IMR-90 (cell line): Measurements from ENCODE around the gene PRICKLE2. TPM values are rescaled to one million over a fixed set of nuclear protein-coding genes. Genes with fewer than 3 reads are reported as not detected.

ENCODE experiments used
- ATAC-seq: fragments of 200-7000 bp; cut with Tn5 transposase; 2 replicates; pipeline ENCODE4 v1.9.1; 2020; ENCODE audit warnings: low read depth, mild to moderate bottlenecking, moderate library complexity
- BruUV-seq: library from RNA; stranded (reverse); fragments of 400-500 nt; replicated peaks from 2 replicates; lab custom pipeline; 2021; lab: Mats Ljungman, UMichigan
- CTCF ChIA-PET: fragments of 300-600 bp; formaldehyde crosslinking; extraction: SDS; loops from one replicate; lab custom pipeline; 2021; ENCODE audit warnings: antibody characterized with exemption; lab: Yijun Ruan, JAX
- POLR2A ChIA-PET: fragments of 300-600 bp; sonication (Branson Sonifier 250); formaldehyde crosslinking; loops from one replicate; lab custom pipeline; 2022; ENCODE audit warnings: antibody characterized with exemption; ENCODE audit not compliant: unreplicated experiment; lab: Charles Lee
- DNase-seq: peaks from one replicate; pipeline ENCODE4 v3.0.0; 2013
- H2AFZ ChIP-seq: replicated peaks from 2 replicates; pipeline ENCODE3; 2013; ENCODE audit warnings: low read length, mild to moderate bottlenecking; ENCODE audit not compliant: poor library complexity
- H2AK5ac ChIP-seq: 2 replicates; pipeline ENCODE4 v1.6.1; 2013; ENCODE audit warnings: low read depth, low read length, inconsistent platforms
- H2AK9ac ChIP-seq: replicated peaks from 2 replicates; pipeline ENCODE3; 2013; ENCODE audit warnings: mild to moderate bottlenecking, low read depth, low read length, moderate library complexity; ENCODE audit not compliant: poor library complexity
- H2BK120ac ChIP-seq: 2 replicates; pipeline ENCODE4 v1.6.1; 2013; ENCODE audit warnings: low read depth, low read length, inconsistent platforms
- H2BK15ac ChIP-seq: 3 replicates; pipeline ENCODE4 v1.6.1; 2013; ENCODE audit warnings: low read depth, low read length, inconsistent platforms
- H2BK20ac ChIP-seq: 2 replicates; pipeline ENCODE4 v1.6.1; 2013; ENCODE audit warnings: low read depth, mild to moderate bottlenecking, inconsistent platforms, low read length, moderate library complexity
- H2BK5ac ChIP-seq: 2 replicates; pipeline ENCODE4 v1.6.1; 2013; ENCODE audit warnings: mild to moderate bottlenecking, low read depth, low read length, inconsistent platforms; ENCODE audit not compliant: poor library complexity, severe bottlenecking
- H3K14ac ChIP-seq: replicated peaks from 2 replicates; pipeline ENCODE4 v1.6.1; 2013; ENCODE audit warnings: low read depth, low read length, inconsistent platforms
- H3K18ac ChIP-seq: 2 replicates; pipeline ENCODE4 v1.6.1; 2013; ENCODE audit warnings: low read depth, low read length, control low read depth
- H3K23ac ChIP-seq: 2 replicates; pipeline ENCODE4 v1.6.1; 2013; ENCODE audit warnings: low read depth, low read length, inconsistent platforms
- H3K27ac ChIP-seq: 2 replicates; pipeline ENCODE4 v1.5.1; 2013; ENCODE audit warnings: mild to moderate bottlenecking, control low read depth, low read length; ENCODE audit not compliant: insufficient read depth
- H3K27me3 ChIP-seq: 2 replicates; pipeline ENCODE4 v1.6.1; 2013; ENCODE audit warnings: low read length; ENCODE audit not compliant: control insufficient read depth, insufficient read depth
- H3K36me3 ChIP-seq: 2 replicates; pipeline ENCODE4 v1.6.1; 2013; ENCODE audit warnings: low read length, mixed read lengths; ENCODE audit not compliant: control insufficient read depth, insufficient read depth
- H3K4ac ChIP-seq: 2 replicates; pipeline ENCODE4 v1.6.1; 2013; ENCODE audit warnings: low read depth, low read length, inconsistent platforms
- H3K4me1 ChIP-seq: 2 replicates; pipeline ENCODE4 v1.6.1; 2013; ENCODE audit warnings: low read length, mixed read lengths; ENCODE audit not compliant: control insufficient read depth, insufficient read depth
- H3K4me2 ChIP-seq: 2 replicates; pipeline ENCODE4 v1.6.1; 2013; ENCODE audit warnings: low read depth, mild to moderate bottlenecking, control low read depth, low read length, moderate library complexity
- H3K4me3 ChIP-seq: 2 replicates; pipeline ENCODE4 v1.5.1; 2013; ENCODE audit warnings: low read depth, mild to moderate bottlenecking, control low read depth, low read length, moderate library complexity; ENCODE audit not compliant: insufficient read depth
- H3K56ac ChIP-seq: 2 replicates; pipeline ENCODE4 v1.6.1; 2013; ENCODE audit warnings: low read length, inconsistent platforms; ENCODE audit not compliant: insufficient read depth; ENCODE audit errors: extremely low read depth
- H3K79me1 ChIP-seq, 2 experiments: 2 replicates each; pipeline ENCODE4 v1.6.1; 2013; ENCODE audit warnings: low read length in 2 of 2, inconsistent platforms in 1 of 2, low read depth in 1 of 2
- H3K9ac ChIP-seq: 2 replicates; pipeline ENCODE4 v1.6.1; 2013; ENCODE audit warnings: low read depth, low read length, control low read depth
- H3K9me1 ChIP-seq: 2 replicates; pipeline ENCODE4 v1.6.1; 2013; ENCODE audit warnings: low read length, inconsistent platforms; ENCODE audit not compliant: insufficient read depth
- H3K9me3 ChIP-seq: 2 replicates; pipeline ENCODE4 v1.6.1; 2013; ENCODE audit warnings: low read length; ENCODE audit not compliant: control insufficient read depth, insufficient read depth
- H4K20me1 ChIP-seq: 2 replicates; pipeline ENCODE4 v1.6.1; 2013; ENCODE audit warnings: low read length, inconsistent platforms; ENCODE audit not compliant: insufficient read depth
- H4K5ac ChIP-seq: 2 replicates; pipeline ENCODE4 v1.6.1; 2013; ENCODE audit warnings: mild to moderate bottlenecking, low read depth, low read length, control low read depth
- H4K8ac ChIP-seq, 2 experiments: 2 replicates each; pipeline ENCODE4 v1.6.1; 2013; ENCODE audit warnings: low read depth in 2 of 2, low read length in 2 of 2, control low read depth in 1 of 2, inconsistent platforms in 1 of 2
- H4K91ac ChIP-seq: 2 replicates; pipeline ENCODE4 v1.6.1; 2013; ENCODE audit warnings: low read depth, low read length, inconsistent platforms; ENCODE audit not compliant: insufficient read depth
- BHLHE40 ChIP-seq: fragments of 150-350 bp; IDR thresholded peaks from 2 replicates; pipeline ENCODE4 v1.6.1; 2016; ENCODE audit warnings: mild to moderate bottlenecking, low read depth, low read length
- CEBPB ChIP-seq: IDR thresholded peaks from 2 replicates; pipeline ENCODE4 v1.6.1; 2012; ENCODE audit warnings: low read depth, low read length, improper control_type of control experiment
- CHD1 ChIP-seq: IDR thresholded peaks from 2 replicates; pipeline ENCODE4 v1.6.1; 2012; ENCODE audit warnings: low read depth, low read length, improper control_type of control experiment
- FOS ChIP-seq: fragments of 150-350 bp; IDR thresholded peaks from 2 replicates; pipeline ENCODE4 v1.6.1; 2016; ENCODE audit warnings: low read depth, low read length
- MAFK ChIP-seq: IDR thresholded peaks from 2 replicates; pipeline ENCODE4 v1.6.1; 2012; ENCODE audit warnings: low read depth, low read length, improper control_type of control experiment
- MAZ ChIP-seq: IDR thresholded peaks from 2 replicates; pipeline ENCODE4 v1.6.1; 2012; ENCODE audit warnings: low read depth, mild to moderate bottlenecking, low read length, improper control_type of control experiment, moderate library complexity, borderline replicate concordance
- MXI1 ChIP-seq: IDR thresholded peaks from 2 replicates; pipeline ENCODE4 v1.6.1; 2012; ENCODE audit warnings: low read depth, mild to moderate bottlenecking, low read length, moderate library complexity, borderline replicate concordance
- NFE2L2 ChIP-seq: fragments of 150-350 bp; IDR thresholded peaks from 2 replicates; pipeline ENCODE4 v1.6.1; 2016; ENCODE audit warnings: low read depth, mild to moderate bottlenecking, low read length
- POLR2A ChIP-seq: IDR thresholded peaks from 2 replicates; pipeline ENCODE4 v1.6.1; 2012; ENCODE audit warnings: mild to moderate bottlenecking, low read depth, low read length
- RAD21 ChIP-seq: IDR thresholded peaks from 2 replicates; pipeline ENCODE4 v1.6.1; 2012; ENCODE audit warnings: low read length, improper control_type of control experiment
- RCOR1 ChIP-seq: IDR thresholded peaks from 2 replicates; pipeline ENCODE4 v1.6.1; 2012; ENCODE audit warnings: mild to moderate bottlenecking, low read length, improper control_type of control experiment; ENCODE audit not compliant: insufficient replicate concordance
- RFX5 ChIP-seq: IDR thresholded peaks from 2 replicates; pipeline ENCODE4 v1.8.0; 2012; ENCODE audit warnings: low read depth, mild to moderate bottlenecking, low read length, moderate library complexity
- SMC3 ChIP-seq: fragments of 150-350 bp; IDR thresholded peaks from 2 replicates; pipeline ENCODE4 v1.6.1; 2016; ENCODE audit warnings: low read depth, mild to moderate bottlenecking, antibody characterized with exemption, low read length, moderate library complexity
- WGBS, 2 experiments: methylation state at CpG; one replicate each; pipeline versions ENCODE4 v1.1.5 to v1.1.7; 2013; ENCODE audit warnings: missing lambda C conversion rate in 2 of 2; ENCODE audit not compliant: insufficient read length in 1 of 2; ENCODE audit errors: extremely low coverage in 2 of 2; 5-methylcytosine and 5-hydroxymethylcytosine counted together
- dilution Hi-C: fragments of 300-500 bp; cut with HindIII; formaldehyde crosslinking; loops from one replicate; pipeline ENCODE4 v1.14.3; 2018; ENCODE audit warnings: low sequenced_read_pairs; ENCODE audit not compliant: unreplicated experiment
- in situ Hi-C: fragments of 300-500 bp; cut with MboI; formaldehyde crosslinking; loops from 3 replicates; pipeline ENCODE4 v1.14.3; 2019; ENCODE audit warnings: low sequenced_read_pairs, inconsistent platforms, mixed read lengths
- intact Hi-C: fragments of 100-400 bp; cut with micrococcal nuclease; formaldehyde crosslinking; loops from 2 replicates; pipeline ENCODE4 v1.10.0; 2022
- polyA plus RNA-seq, 3 experiments: library from polyadenylated mRNA; depleted of rRNA; stranded (reverse); fragments of >200 nt; gene quantifications; 2 replicates each; pipeline ENCODE4 v1.2.3, GENCODE V29; 2012; ENCODE audit warnings: low replicate concordance in 1 of 3
- total RNA-seq: library from RNA; depleted of rRNA; stranded (reverse); fragments of >200 nt; gene quantifications from 2 replicates; pipeline ENCODE4 v1.2.3, GENCODE V29; 2012
- TF ChIP-seq, protein P1 (sequence below): fragments of 150-350 bp; IDR thresholded peaks from 2 replicates; pipeline ENCODE4 v1.6.1; 2016; ENCODE audit warnings: low read depth, mild to moderate bottlenecking, low read length, moderate library complexity, borderline replicate concordance
- TF ChIP-seq, protein P2 (sequence below): conservative IDR thresholded peaks from 2 replicates; pipeline ENCODE4 v1.5.1; 2012; ENCODE audit warnings: mild to moderate bottlenecking, low read depth, low read length, improper control_type of control experiment
- TF ChIP-seq, protein P3 (sequence below): fragments of 150-350 bp; IDR thresholded peaks from 2 replicates; pipeline ENCODE4 v1.6.1; 2017; ENCODE audit warnings: mild to moderate bottlenecking, antibody characterized with exemption, low read length, low read depth

The PRICKLE2 gene
- total and polyA plus RNA-seq, 2 of the 4 experiments (the other 2 are of a cell fraction): 4.1 to 14.2 TPM

DNA sequence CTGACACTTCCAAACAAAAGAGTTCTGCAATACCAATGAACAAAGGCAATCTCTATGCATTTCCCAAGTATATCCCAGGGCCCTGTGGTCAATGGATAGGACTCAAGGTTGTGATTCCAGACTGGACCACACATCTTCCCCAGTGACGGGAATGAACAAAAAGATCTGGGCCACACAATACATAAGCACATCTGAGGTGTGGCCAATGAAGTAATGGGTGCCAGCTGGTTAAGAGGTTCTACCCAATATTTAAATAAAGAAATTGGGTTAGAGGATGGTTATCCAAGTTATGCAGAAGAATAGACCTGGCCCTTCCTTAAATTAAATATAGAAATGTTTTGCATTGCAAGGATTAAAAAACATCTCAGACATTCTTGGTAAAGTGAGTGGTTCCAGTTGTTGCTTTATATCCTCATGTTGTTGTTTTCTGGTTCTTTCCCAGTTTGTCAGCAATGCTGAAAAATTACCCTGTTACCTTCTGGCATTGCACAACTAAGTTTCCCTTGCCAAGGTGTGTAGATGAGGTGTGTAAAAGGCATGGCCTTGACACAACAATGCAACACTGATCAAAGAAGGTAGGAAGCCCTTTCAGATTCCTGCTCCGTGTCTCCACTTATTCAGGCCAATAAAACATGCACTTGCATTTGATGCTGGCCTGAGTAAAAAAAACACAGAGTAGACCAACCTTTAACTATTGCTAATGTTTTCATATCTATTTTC is 86.5 kb downstream of the PRICKLE2 start:
- Histone ChIP-seq H2BK5ac (no peak overlapping the region), H3K4ac (no peak overlapping the region), H2AK9ac (no peak overlapping the region), H3K36me3 (peaks cover 22% of the 10 kb centered on the region), H4K8ac (no peak overlapping the region), H3K4me1 (peaks cover 5% of the 10 kb centered on the region), H3K27me3 (no peaks in the 10 kb centered on the region), H3K18ac (no peak overlapping the region), H4K5ac (no peak overlapping the region), H2BK120ac (no peak overlapping the region), H3K56ac (no peak overlapping the region), H3K9me3 (no peaks in the 10 kb centered on the region), H3K27ac (no peak overlapping the region), H3K9me1 (peaks cover 32% of the 10 kb centered on the region), H2AFZ (no peak overlapping the region), H3K4me3 (no peak overlapping the region), H2AK5ac (no peak overlapping the region), H4K91ac (no peak overlapping the region), H3K23ac (0 out of 2 replicates have a peak overlapping the region, but pooled peaks have one; percentile 36), H4K20me1 (peaks cover 20% of the 10 kb centered on the region), H3K4me2 (no peak overlapping the region), H3K14ac (no peak overlapping the region), H2BK15ac (no peak overlapping the region), H3K79me1 (peaks cover 49 to 81% of the 10 kb centered on the region in 2 experiments), H3K9ac (no peak overlapping the region), H2BK20ac (no peak overlapping the region)
- DNase-seq (no peak), ATAC-seq (no peak)
- intact Hi-C loops (no loop called here), in situ Hi-C loops (no loop called here), dilution Hi-C loops (no loop called here)
- no TSS peak for BruUV-seq
- WGBS, 2 experiments: 100% methylated on average over 1 of the region's 2 CpGs; no CpG with 5 or more reads in 1 of the 2 experiments
- ChIA-PET POLR2A (no interaction called here), CTCF (no interaction called here)
- TF ChIP-seq MAFK (no peak), NFE2L2 (no peak), CEBPB (no peak), CHD1 (no peak), BHLHE40 (no peak), RCOR1 (no peak), RAD21 (no peak), FOS (no peak), MXI1 (no peak), RFX5 (no peak), MAZ (no peak), SMC3 (no peak), POLR2A (no peak)
- TF ChIP-seq, protein P1, sequence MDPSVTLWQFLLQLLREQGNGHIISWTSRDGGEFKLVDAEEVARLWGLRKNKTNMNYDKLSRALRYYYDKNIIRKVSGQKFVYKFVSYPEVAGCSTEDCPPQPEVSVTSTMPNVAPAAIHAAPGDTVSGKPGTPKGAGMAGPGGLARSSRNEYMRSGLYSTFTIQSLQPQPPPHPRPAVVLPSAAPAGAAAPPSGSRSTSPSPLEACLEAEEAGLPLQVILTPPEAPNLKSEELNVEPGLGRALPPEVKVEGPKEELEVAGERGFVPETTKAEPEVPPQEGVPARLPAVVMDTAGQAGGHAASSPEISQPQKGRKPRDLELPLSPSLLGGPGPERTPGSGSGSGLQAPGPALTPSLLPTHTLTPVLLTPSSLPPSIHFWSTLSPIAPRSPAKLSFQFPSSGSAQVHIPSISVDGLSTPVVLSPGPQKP: no peak
- TF ChIP-seq, protein P2, sequence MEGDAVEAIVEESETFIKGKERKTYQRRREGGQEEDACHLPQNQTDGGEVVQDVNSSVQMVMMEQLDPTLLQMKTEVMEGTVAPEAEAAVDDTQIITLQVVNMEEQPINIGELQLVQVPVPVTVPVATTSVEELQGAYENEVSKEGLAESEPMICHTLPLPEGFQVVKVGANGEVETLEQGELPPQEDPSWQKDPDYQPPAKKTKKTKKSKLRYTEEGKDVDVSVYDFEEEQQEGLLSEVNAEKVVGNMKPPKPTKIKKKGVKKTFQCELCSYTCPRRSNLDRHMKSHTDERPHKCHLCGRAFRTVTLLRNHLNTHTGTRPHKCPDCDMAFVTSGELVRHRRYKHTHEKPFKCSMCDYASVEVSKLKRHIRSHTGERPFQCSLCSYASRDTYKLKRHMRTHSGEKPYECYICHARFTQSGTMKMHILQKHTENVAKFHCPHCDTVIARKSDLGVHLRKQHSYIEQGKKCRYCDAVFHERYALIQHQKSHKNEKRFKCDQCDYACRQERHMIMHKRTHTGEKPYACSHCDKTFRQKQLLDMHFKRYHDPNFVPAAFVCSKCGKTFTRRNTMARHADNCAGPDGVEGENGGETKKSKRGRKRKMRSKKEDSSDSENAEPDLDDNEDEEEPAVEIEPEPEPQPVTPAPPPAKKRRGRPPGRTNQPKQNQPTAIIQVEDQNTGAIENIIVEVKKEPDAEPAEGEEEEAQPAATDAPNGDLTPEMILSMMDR: no peak
- TF ChIP-seq, protein P3, sequence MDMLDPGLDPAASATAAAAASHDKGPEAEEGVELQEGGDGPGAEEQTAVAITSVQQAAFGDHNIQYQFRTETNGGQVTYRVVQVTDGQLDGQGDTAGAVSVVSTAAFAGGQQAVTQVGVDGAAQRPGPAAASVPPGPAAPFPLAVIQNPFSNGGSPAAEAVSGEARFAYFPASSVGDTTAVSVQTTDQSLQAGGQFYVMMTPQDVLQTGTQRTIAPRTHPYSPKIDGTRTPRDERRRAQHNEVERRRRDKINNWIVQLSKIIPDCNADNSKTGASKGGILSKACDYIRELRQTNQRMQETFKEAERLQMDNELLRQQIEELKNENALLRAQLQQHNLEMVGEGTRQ: no peak
